NCI-H226 (cell line): Measurements from ENCODE around the gene UBAP2L.
"Not testable (repeated sequence)": the region's sequence is repeated elsewhere in the genome, so short reads cannot be mapped to it uniquely, and the experiment has no call there.

ENCODE experiments used
- DNase-seq: peaks from one replicate; pipeline ENCODE4 v3.0.0-alpha.2; 2015

UBAP2L gene

DNA sequence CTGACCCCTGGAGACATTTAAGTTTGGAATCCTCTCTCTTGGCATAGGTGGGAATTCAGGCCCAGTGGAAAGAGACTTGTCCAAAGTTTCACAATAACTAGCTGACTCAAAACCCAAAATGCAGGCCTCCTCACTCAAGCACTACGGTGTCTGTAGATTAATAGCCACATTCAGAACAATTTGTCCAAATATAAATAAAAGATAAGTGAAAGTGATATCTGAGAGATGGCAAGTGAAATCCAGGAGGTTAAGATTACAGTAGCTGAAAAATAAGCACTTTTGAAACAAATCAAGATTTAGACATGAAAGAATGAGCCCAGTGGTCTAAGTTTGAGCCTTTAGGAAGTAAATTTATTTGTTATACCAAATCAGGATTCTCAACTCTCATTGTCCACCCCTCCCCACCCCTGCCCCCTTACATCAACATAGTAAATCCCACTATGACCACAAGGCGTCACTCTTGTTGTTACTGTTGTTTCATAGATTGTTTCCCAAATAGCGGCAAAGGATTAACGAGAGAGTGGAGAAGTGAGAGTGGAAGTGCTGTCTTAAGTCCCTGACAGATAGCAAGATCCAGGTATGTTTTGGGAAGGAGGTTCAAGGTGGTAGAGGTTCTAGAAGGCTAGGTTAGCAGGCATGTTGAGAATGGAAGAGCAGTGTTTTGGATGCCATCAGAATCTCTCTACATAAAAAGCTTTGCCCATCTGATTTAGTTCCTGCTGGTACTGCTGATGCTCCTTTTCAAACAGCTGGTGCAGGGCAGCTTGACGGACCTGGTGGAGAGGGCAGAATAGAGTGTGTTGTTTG lies 21.8 kb upstream of the UBAP2L start:
- DNase-seq: peak; percentile 14

GRCh38 chr1:154199563-154199879 lies 21.2 kb upstream of the UBAP2L start:
- no peak for DNase-seq

DNA sequence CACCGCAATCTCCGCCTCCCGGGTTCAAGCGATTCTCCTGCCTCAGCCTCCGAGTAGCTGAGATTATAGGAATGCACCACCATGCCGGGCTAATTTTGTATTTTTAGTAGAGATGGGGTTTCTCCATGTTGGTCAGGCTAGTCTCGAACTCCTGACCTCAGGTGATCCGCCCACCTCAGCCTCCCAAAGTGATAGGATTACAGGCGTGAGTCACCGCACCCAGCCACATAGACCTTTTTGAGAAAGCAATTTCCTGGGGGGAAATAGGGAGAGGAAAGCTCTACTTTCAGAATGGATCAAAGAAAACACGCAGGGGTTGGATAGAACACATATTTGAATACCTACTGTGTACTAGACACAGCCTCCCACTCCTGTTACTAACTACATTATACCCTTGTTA lies 15.0 kb upstream of the UBAP2L start:
- DNase-seq: peak; percentile 15

GRCh38 chr1:154206196-154206595 lies 14.6 kb upstream of the UBAP2L start, which contains the start of gene CFAP141:
Gene CFAP141, minus strand, starts transcription at chr1:154206333. Its CDS starts 26 bp downstream, at chr1:154206307.
- DNase-seq: peak; percentile 37

- no peak for DNase-seq
These were observed 13.5 kb upstream of the UBAP2L start for GRCh38 chr1:154207262-154207661.

DNA sequence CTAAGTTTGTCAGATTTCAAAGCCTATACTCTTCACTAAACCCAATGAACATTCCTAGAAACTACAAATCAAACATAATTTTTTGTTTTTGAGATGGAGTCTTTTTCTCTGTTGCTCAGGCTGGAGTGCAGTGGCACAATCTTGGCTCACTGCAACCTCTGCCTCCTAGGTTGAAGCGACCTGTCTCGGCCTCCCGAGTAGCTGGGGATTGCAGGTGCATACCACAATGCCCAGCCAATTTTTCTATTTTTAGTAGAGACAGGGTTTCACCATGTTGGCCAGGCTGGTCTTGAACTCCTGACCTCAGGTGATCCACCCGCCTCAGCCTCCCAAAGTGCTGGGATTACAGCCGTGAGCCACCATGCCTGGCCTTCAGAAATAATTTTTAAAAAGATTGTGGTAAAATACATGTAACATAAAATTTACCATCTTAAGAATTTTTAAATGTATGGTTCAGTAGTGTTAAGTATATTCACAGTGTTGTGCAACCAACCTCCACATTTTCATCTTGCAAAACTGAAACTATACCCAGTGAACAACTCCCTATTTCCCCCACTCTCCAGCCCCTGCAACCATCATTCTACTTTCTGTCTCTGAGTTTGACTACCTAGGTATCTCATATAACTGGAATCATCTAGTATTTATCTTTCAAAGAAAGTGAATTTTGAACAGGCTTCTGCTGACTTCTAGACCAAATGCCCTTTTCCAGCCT lies 11.9 kb upstream of the UBAP2L start:
- no peak for DNase-seq

DNA sequence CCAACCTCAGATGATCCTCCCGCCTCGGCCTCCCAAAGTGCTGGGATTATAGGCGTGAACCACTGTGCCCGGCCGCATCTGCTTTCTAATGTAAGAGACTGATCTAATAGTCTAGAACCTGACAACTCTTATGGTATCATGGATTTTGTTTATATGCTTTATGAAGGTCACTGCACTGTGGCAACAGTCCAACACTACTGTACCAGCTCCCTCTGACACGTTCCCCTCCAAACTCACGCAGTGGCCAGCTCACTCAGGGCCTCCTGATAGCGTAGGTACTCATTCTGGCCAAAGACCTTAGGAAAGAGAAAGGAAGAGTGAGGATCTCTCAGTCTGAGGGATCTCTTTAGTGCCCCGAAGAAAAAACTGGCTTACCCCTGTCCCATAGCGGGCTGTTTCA lies 8.7 kb upstream of the UBAP2L start:
- no peak for DNase-seq

- peak; percentile 50 for DNase-seq
These were observed 7.5 kb upstream of the UBAP2L start for GRCh38 chr1:154213274-154213673.

GRCh38 chr1:154218545-154218944 lies 2.2 kb upstream of the UBAP2L start:
- no peak for DNase-seq

DNA sequence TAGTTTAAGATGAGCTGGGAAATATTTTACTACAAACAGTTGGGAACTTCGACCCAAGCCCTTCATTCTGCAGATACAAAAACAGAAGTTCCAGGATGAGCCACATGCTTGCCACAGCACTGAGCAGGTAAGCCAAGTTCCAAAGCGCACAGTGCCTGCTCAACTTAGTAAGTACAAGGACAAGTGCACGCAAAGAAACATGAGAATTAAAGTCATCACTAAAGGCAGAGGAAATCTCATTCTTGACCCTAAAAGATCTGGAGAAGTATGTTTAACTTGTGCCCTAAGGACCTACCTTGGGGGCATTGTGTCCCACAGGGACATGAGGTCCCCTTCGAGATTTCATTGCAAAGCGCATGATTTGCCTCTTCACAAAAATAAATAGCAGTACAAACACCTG lies 1.2 kb upstream of the UBAP2L start:
- no peak for DNase-seq

DNA sequence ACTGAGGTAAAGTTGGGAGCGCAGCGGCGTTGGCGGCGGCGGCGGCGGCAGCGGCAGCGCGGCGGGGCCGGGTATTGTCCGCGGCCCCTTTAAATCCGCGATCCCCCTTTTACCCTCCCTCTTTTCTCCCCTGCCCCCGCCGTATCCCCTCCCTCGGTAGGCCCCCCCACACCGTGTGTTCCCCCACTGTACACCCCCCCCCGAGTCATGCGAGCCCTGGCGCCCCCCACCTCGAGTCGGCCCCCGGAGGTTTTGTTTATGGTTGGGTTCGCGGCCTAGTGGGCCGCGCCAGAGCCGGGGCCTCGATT lies 169 bp downstream of the UBAP2L start:
- DNase-seq: no peak

- peak; percentile 51 for DNase-seq
These were observed 685 bp downstream of the UBAP2L start for GRCh38 chr1:154221278-154222001.

DNA sequence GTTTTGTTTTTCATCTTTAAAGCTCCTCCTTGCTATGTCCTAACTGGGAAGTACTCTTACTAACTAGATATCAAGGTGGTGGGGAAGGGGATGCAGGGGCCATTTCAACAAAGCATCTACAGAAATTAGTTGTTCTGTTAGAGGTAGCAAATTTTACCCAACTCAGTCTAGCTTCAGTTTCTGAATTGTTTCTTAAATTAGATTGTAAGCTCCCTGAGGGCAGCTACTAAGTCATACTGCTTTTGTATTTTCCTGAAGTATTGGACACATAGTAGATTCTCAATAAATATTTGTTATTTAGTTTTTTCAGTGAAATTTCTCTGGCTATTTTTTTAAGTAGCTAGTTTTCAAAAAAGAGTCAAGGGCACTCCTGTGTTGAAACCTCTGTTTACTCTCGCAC lies 1.8 kb downstream of the UBAP2L start:
- DNase-seq: no peak

- no peak for DNase-seq
These were observed 2.2 kb downstream of the UBAP2L start for GRCh38 chr1:154222918-154223317.

- no peak for DNase-seq
These were observed 2.9 kb downstream of the UBAP2L start for GRCh38 chr1:154223621-154224020.

DNA sequence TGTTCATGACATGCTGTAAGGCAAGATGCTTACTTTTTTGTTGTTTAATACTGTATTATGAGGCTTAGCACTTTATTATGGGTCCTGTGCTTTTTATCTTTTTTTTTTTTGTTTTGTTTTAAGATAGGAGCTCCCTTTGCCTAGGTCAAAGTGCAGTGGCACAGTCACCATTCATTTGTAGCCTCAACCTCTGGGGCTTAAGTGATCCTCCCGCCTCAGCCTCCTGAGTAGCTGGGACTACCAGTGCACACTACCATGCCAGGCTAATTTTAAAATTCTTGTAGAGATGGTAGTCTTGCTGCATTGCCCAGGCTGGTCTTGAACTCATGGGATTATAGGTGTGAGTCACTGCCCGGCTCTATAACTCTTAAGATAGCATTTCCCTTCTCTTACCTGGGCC lies 4.6 kb downstream of the UBAP2L start:
- DNase-seq: no peak

- not testable (repeated sequence) for DNase-seq
These were observed 10.4 kb downstream of the UBAP2L start for GRCh38 chr1:154231112-154231511.

DNA sequence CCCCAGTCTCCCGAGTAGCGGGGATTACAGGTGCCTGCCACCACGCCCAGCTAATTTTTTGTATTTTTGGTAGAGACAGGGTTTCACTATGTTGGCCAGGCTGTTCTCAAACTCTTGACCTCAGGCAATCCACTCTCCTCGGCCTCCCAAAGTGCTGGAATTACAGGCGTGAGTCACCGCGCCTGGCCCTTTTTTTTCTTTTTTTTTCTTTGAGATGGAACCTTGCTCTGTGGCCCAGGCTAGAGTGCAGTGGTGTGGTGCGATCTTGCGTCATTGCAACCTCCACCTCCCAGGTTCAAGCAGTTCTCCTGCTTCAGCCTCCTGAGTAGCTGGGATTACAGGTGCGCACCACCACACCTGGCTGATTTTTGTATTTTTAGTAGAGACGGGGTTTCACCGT lies 12.4 kb downstream of the UBAP2L start:
- not testable (repeated sequence) for DNase-seq

- DNase-seq: no peak
These were observed 16.1 kb downstream of the UBAP2L start for GRCh38 chr1:154236855-154237254.

GRCh38 chr1:154237435-154237834 lies 16.7 kb downstream of the UBAP2L start:
- no peak for DNase-seq

DNA sequence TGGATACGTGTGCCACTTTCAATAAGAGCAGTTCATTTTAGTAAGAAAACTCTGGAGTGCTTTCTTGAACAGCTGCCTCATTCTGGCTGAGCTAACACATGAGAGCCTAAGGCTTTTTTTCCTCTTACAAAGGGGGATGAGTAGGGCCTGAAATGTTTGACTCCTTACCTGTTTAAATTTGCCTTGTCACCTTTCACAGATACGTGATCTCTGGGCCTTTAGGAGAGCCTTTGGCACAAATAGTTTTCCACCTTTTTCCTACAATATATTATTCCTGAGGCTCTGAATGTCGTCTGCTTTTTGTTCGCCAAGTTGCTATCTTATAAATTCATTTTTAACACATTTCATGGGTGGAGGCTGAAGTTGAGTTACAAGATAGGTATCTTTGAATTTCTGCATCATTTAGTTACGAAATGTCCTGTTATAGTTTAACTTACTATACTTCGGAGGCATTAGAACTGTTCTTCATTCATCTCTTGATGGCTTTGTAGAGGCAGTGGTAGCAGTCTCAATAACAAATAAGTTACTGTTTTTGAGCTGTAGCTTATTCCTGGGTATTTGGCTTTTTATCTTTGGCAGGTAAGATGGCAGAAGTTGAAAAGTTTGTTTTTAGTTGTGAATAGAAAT lies 17.2 kb downstream of the UBAP2L start:
- DNase-seq: no peak

- DNase-seq: no peak
These were observed 18.7 kb downstream of the UBAP2L start for GRCh38 chr1:154239491-154239890.

- no peak for DNase-seq
These were observed 19.6 kb downstream of the UBAP2L start for GRCh38 chr1:154240294-154240833.
